CD4-positive, alpha-beta T cell treated with Interleukin-12 subunit alpha and Interleukin-12 subunit beta, for 1 hour (primary cell): ENCODE data around the gene PPP1CA.
"Not testable (repeated sequence)": the region's sequence is repeated elsewhere in the genome, so short reads cannot be mapped to it uniquely, and the experiment has no call there.

ENCODE experiments used
- DNase-seq: peaks from one replicate; pipeline ENCODE4 v3.0.0-alpha.2; 2020

The PPP1CA gene

DNA sequence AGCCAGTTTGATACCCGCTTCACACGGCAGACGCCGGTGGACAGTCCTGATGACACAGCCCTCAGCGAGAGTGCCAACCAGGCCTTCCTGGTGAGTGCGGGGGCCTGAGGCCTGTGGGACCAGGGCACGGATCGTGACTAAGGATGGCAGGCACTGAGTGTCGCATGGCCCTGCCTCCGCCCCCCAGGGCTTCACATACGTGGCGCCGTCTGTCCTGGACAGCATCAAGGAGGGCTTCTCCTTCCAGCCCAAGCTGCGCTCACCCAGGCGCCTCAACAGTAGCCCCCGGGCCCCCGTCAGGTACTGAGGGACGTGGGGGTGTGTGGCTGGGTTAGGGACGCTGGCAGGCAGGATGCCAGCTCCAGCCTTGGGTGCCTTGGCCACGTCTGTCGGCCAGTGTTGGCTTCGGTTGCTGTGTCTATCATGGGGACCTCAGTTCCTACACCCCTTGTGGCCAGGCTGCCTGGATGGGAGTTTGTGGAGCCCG is 32.8 kb upstream of the PPP1CA start:
- no peak for DNase-seq

DNA sequence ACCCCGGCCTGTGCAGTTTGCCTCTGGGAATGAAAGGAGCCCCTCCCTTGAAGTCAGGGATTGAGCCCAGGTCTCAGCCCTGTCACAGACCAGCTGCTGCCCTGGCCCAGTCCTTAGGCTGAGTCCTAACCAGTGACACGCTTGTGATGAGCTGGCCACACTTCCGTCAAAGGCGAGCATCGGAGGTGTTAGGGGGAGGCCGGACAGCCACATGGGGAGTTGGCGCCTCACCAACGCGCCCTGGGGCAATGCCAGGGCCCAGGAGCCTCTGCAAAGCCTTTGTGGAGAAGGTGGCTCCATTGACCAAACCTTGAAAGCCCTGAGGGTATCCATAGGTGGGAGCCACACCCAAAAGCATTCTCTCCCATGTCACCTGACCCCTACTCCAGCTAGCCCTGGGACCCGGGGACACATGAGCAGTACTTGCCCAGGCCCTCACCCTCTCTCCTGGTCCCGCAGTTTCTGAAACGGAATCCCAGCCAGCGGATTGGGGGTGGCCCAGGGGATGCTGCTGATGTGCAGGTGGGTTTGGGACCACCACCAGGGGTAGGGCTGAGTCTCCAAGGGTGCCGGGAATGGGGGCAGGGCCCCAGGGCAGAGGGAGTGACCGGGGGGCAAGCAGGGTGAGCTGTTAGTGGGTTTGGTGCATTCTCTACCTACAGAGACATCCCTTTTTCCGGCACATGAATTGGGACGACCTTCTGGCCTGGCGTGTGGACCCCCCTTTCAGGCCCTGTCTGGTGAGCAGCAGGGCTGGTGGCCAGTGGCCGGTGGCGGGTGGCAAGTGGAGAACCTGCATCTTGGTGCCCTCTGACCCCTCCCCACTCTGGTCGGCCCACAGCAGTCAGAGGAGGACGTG is 32.1 kb upstream of the PPP1CA start:
- no peak for DNase-seq

DNA sequence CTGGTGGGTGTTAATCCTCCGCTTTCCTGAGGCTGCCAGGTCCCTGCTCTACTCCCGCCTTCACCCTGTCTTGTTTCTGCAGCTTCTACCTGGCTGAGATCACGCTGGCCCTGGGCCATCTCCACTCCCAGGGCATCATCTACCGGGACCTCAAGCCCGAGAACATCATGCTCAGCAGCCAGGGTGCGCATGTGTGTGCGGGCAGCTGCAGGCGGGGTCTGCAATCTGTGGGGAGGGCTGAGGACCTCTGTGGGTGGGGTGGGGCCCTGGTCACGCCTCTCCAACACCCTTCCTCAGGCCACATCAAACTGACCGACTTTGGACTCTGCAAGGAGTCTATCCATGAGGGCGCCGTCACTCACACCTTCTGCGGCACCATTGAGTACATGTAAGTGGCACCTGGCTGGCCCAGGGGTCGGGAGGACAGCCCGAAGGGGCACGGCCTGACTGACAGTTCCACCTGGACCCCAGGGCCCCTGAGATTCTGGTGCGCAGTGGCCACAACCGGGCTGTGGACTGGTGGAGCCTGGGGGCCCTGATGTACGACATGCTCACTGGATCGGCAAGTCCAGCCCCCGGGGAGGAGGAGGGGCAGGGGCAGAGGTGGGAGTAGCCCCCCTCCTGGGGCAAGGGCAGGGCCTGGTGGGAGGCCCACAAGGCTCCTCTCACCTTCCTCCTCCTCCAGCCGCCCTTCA is 31.1 kb upstream of the PPP1CA start:
- no peak for DNase-seq

DNA sequence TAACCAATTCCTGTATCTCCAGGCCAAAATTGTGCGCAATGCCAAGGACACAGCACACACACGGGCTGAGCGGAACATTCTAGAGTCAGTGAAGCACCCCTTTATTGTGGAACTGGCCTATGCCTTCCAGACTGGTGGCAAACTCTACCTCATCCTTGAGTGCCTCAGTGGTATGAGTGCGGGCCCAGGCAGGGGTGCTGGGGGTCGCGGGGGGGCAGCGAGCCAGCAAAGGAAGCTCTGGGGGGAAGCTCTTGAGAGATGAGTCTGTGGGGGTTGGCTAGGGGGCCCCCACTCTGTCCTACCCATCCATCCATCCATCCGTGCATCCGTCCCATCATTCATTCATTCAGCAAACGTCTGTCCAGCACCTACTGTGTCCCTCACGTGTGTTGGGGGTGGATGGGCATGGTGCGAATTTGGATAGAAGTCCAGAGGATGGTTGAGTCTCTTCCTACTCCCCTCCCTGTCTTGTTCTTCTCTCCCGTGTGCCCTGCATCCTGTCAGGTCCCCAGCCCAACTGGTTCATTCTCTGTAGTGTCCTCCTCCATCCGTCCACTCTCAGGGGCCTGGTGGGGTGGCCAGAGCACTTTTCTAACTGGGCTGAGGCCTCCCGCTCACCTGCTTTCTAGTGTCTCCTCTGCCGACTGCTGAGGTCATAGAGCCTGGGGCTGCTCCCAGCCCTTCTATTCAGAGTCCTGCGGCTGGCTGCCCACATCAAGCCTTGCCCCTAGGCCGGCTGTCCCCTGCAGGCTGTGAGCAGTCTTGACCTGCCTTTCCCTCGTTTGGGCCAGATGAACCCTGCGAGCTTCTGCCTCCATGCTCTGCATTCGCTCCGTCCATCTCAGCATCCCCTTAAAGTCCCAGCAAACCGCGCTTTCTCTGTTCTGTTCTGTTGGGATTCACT is 29.9 kb upstream of the PPP1CA start:
- no peak for DNase-seq

DNA sequence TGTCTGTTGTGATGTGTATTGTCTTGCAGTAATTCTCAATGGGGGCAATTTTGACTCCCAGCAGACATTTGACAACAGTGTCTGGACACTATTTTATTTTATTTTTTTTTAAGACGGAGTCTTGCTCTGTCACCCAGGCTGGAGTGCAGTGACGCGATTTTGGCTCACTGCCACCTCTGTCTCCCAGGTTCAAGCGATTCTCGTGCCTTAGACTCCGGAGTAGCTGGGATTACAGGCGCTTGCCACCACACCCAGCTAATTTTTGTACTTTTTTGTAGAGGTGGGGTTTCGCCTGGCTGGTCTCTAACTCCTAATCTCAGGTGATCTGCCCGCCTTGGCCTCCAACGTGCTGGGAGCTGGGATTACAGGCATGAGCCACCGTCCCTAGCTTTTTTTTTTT is 28.1 kb upstream of the PPP1CA start:
- DNase-seq = no peak

DNA sequence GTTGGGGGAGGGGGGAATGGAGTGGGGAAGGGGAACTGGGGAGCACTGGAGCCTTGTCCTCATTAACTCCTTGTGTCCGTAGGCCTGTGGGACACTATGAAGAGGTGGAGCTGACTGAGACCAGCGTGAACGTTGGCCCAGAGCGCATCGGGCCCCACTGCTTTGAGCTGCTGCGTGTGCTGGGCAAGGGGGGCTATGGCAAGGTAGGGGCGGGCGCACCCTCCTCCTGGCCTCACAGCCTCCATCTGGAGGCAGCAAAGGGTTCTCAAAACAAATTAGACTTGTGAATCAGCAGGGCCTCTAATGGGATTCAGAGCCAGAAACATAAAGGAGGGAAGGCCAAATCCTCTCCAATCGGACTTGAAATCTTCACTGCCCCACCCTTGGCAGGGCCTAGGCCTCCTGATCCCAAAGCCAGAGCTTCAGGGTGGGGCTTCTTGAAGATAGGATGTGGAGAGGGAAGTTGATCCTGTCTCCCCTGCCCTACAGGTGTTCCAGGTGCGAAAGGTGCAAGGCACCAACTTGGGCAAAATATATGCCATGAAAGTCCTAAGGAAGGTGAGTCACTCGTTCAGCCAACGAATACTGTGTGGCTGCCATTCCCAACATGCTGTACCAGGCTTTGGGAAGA is 27.5 kb upstream of the PPP1CA start:
- DNase-seq = no peak

DNA sequence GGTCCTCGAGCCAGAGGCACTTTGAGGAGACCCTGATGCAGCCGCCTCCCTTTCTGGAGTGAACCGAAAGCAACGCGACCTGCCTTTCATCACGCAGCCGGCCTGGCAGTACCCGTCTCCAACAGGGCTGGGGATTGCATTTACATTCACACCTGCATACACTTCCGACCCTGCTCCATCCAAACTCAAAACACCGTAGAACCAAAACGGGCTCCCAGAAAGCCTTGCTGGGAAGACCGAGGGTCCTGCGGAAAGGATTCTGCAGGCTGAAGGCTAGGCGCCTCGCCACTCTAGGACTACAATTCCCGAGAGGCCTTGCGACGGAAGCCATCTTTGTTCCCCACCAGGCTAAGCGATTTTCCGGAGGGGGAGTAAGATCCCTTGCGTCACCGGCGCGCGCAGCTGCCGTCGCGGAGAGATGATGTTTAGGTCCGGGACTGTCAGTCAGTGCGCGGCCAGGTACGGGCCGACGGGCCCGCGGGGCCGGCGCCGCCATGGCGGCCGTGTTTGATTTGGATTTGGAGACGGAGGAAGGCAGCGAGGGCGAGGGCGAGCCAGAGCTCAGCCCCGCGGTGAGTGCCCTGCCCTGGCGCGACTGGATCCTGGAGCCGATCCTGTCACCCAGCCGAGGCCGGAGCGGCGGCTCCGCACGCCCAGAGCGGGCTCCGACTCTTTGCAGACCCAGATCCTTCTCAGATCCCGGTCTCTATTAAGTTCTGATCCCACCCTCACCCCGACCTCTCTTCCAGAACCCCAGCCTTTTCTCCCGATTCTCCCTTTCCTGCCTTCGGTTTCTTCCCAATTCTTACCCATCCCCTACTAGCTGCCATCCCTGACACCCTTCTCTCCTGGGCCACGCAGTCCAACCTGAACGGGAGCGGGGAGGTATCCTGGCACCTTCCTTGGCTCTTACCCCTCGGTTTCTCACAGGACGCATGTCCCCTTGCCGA is 26.7 kb upstream of the PPP1CA start, which contains the start of gene RPS6KB2:
RPS6KB2 (plus strand) TSS at position 443 of the 950 bp plus-strand sequence; CDS start at position 495, 52 bp downstream.
- peak; percentile 99 for DNase-seq

DNA sequence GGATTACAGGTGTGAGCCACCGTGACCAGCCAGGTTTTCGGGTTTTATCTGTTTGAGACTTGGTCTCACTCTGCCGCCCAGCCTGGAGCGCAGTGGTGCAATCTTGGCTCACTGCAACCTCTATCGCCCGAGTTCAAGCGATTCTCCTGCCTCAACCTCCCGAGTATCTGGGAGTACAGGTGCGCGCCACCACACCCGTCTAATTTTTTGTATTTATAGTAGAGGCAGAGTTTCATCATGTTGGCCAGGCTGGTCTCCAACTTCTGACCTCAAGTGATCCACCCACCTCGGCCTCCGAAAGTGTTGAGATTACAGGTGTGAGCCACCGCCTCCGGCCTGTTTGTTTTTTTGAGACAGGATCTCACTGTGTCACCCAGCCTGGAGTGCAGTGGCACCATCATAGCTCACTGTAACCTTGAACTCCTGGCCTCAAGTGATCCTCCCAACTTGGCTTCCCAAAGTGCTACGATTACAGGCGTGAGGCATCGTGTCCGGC is 25.8 kb upstream of the PPP1CA start:
- DNase-seq = not testable (repeated sequence)

DNA sequence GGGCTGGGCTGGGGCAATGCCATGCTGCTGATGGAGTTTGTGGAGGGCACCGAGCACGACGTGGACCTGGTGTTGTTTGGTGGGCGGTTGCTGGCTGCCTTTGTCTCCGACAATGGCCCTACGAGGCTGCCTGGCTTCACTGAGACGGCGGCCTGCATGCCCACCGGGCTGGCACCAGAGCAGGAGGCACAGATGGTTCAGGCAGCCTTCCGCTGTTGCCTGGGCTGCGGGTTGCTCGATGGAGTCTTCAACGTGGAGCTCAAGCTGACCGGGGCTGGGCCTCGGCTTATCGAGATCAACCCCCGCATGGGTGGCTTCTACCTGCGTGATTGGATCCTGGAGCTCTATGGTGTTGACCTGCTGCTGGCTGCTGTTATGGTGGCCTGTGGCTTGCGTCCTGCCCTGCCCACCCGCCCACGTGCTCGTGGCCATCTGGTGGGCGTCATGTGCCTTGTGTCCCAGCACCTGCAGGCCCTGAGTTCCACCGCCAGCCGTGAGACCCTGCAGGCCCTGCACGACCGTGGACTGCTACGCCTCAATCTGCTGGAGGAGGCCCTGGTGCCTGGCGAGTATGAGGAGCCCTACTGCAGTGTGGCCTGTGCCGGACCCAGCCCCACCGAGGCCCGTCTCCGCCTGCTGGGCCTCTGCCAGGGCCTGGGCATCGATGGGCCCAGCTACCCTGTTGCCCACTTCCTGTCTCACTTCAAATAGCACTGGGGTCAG is 22.4 kb upstream of the PPP1CA start:
- DNase-seq = no peak

DNA sequence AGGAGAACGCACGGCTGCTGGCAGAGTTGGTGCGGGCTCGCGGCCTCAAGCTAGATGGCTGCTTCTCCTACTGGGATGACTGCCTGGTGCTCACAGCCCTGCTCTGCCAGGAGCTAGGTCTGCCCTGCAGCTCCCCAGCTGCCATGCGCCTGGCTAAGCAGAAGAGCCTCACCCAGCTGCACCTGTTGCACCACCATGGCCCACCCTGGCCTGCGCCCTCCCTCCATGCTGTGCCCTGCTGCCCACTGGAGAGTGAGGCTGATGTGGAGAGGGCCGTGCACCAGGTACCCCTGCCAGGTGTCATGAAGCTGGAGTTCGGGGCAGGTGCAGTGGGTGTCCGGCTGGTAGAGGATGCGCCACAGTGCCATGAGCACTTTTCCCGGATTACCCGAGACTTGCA is 21.8 kb upstream of the PPP1CA start:
- DNase-seq = no peak

DNA sequence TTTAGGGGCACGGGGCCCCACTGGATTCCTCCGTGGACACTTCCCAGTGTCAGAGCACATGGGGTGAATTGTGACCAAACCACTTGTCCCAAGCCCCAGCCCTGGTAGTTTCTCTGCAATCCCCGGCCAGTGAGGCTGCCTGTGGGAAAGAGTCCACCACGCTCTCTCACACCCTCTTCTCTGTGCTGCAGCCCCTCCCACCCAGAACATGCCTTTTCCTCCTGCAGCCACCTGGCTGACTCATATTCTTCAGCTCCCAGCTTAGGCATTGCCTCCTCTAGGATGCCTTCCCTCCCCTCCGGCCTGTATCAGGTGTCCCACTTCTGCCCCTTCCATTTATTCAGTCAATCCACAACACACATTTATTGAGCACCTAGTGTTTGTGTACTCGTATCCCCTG is 21.2 kb upstream of the PPP1CA start:
- no peak for DNase-seq

DNA sequence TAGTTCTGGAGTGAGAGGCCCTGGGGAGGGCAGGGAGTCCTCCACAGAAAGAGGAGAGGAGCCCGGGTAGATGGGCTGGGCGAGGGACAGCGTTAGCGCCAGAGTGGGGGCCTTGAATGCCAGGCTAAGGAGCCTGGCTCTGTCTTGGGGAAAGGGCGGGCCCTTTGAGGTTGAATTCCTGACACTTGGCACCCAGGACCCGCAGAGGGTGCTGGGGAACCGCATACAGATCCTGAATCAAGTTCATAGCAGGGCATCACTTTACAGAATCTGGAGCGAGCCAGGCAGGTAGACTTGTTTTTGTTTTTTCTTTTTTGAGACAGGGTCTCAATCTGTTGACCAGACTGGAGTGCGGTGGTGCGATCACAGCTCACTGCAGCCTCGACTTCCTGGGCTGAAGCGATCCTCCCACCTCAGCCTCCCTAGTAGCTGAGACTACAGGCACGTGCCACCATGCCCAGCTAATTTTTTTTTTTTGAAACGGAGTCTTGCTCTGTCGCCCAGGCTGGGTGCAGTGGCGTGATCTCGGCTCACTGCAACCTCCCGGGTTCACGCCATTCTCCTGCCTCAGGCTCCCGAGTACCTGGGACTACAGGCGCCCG is 19.9 kb upstream of the PPP1CA start:
- no peak for DNase-seq

DNA sequence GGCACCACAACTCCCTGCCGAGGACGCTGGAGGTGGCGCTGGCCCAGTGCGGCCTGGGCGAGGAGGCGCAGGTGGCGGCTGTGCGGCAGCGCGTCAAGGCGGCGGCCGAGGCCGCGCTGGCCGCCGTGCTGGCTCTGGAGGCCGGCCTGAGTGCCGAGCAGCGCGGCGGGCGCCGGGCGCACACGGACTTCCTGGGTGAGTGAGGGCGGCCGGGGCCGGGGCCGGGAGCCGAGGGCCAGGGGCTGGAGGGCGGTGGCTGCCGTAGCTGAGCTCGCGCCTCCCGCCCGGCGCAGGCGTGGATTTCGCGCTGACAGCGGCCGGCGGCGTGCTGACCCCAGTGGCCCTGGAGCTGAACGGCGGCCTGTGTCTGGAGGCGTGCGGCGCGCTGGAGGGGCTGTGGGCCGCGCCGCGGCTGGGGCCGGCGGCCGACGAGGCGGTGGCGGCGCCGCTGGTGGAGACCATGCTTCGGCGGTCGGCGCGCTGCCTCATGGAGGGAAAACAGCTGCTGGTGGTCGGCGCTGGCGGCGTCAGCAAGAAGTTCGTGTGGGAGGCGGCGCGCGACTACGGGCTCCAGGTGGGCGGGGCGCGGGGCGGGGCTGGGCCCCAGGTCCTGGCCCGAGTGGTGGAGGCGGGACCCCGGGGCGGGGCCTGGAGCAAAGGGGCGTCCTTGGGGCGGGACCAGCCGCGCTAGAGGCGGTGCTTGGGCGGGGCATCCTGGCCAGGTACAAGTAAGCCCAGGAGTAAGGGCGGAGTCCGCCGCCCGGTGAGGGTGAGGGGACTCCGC is 19.2 kb upstream of the PPP1CA start:
- peak; percentile 98 for DNase-seq

DNA sequence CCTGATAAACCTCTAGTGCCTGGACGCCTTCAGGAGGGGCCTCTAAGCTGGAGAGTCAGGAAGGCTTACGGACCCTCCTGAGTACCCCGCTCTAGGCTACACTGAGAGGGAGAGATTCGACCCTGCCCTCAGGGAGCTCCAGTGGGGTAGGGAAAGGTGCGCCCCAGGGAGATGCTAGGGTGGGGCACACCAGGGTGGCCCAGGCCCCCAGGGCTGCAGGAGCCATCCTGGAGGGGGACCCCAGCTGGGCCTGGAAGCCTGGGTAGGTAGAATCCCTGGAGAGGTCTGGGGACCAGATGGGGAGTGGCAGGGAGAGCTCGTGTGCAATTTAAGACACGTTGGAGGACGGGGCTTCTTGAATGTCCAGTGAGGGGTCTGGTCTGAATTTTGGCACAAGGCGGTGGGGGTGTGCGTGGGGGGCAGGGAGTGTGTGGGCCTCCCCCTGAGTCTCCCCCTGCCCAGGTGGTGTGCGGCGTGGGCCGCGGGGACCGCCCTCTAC is 18.5 kb upstream of the PPP1CA start:
- DNase-seq = no peak

DNA sequence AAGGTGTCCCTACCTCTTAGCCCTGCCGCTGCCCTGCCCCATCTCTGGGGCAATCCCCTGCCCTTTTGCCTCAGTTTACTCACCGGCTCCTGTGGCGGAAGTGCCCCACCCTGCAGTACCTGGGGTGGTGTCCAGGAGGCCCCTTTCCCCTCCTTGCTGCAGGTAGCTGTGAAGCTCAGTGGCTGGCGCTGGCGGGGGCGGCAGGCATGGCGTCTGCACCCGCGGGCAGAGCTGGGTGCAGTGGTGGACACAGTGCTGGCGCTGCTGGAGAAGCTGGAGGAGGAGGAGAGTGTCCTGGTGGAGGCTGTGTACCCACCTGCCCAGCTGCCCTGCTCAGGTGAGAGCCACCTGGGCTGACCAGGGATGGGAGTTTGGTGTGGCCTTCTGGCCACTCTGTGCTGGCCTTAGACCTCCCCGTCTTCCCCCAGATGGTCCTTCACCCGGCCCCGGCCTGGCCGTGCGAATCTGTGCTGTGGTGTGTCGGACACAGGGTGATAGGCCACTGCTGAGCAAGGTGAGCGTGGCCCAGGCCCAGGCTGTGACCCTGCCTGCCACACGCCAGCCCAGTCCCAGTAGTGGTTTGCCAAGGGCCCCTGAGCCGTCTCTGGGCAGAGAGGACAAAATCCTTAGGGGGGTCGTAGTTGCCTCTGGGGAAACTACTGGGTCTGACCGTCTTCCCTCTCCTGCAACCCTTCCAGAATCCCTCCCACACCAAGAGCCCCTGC is 17.8 kb upstream of the PPP1CA start:
- DNase-seq = no peak

DNA sequence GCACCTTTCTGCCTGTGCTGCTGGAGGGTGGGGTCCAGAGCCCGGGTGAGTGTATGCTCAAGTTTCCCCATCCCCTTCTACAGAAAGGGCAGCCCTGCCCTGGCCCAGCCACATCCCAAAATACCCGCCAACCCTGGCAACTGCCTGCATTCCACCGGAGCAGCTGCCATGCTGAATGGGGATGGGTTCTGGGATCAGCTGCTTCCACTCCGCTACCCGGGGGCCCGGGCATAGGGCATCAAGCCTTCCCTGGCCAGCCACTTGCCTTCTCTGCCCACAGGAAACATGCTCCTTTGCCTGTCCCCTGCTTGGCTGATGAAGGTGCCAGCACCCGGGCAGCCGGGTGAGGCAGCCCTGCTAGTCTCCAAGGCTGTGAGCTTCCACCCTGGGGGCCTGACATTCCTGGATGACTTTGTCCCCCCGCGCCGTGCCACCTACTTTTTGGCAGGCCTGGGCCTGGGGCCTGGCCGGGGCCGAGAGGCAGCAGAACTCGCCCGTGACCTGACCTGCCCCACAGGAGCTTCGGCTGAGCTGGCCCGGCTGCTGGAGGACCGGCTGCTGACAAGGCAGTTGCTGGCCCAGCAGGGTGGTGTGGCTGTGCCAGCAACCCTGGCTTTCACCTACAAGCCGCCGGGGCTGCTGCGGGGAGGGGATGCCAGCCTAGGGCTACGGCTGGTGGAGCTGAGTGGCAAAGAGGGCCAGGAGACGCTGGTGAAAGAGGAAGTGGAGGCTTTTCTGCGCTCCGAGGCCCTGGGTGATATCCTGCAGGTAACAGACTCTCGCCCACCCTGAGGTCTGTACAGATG is 17.0 kb upstream of the PPP1CA start:
- DNase-seq = no peak

DNA sequence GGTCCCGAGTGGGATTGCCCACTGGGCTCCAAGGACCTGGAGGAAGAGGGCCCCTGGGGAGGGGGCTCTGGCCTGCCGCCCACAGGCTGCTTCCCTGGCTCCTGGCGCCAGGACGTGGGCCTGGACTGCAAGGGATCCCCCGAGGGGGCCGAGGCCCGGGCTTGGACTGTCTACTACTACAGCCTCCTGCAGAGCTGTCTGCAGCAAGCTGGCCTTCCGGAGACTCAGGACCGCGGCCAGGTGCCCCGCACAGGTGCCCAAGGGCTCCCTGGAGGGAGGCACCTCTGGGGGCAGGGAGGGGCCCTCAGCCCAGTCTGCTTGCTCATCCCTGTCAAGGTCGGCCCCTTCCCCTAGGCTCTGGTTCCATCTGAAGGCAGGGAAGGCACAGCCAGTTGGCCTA is 15.8 kb upstream of the PPP1CA start:
- no peak for DNase-seq
